Activated T-cell treated with anti-CD3 and anti-CD28 coated beads, Interleukin-2, amount 50 U/mL, for 4 hours (primary cell): Measurements from ENCODE around the gene CNTF. TPM values are rescaled to one million over a fixed set of nuclear protein-coding genes. Genes with fewer than 3 reads are reported as not detected.
A peak's percentile ranks its signal among the peaks of the same experiment; 100 is the strongest.

Experiments used
- ATAC-seq, 2 donors: fragments of 200-7000 bp; cut with Tn5 transposase; one replicate each; pipeline ENCODE4 v1.10.0; 2021
- DNase-seq: peaks from one replicate; pipeline ENCODE4 v3.0.0-alpha.2; 2020
- H3K27me3 Mint-ChIP-seq: one replicate; pipeline ENCODE4 v1.8.0; 2021; ENCODE audit warnings: low read depth, mixed read lengths
- H3K36me3 Mint-ChIP-seq: one replicate; pipeline ENCODE4 v1.8.0; 2022; ENCODE audit warnings: mixed read lengths; ENCODE audit not compliant: insufficient read depth
- H3K4me1 Mint-ChIP-seq: one replicate; pipeline ENCODE4 v1.8.0; 2021; ENCODE audit warnings: low read depth, mixed read lengths
- H3K4me3 Mint-ChIP-seq: one replicate; pipeline ENCODE4 v1.8.0; 2021; ENCODE audit warnings: mild to moderate bottlenecking, moderate library complexity, mixed read lengths
- H3K9me3 Mint-ChIP-seq: one replicate; pipeline ENCODE4 v1.8.0; 2021; ENCODE audit warnings: mixed read lengths
- total RNA-seq, 3 donors: library from RNA; stranded (reverse); gene quantifications; one replicate each; pipeline ENCODE4 v1.2.1, GENCODE V29; 2021

The CNTF gene
- total RNA-seq, 3 donors from 2014 or later = 3.5 to 4.3 (median 3.6) TPM

DNA sequence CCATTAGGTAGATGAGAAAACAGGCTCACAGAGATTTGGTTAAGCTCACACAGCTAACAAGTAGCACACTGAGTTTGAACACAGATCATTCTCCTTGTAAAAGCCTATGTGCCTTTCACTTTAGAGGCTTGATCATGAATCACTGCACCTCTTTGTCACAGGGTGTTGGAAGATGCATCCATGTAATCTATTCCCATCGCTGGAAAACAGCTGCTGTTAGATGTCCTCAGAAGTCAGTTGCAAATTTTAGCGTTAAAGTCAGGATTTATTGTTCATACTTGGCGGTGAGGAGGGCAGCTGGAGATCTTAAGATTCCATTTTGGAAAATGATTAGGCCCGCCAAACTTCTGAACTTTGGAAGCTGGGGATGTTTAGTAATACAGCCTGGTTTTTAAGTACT is 2.6 kb downstream of the CNTF start:
- Mint-ChIP-seq H3K9me3 (no peaks in the 10 kb centered on the region), H3K27me3 (no peaks in the 10 kb centered on the region), H3K36me3 (peaks cover 39% of the 10 kb centered on the region), H3K4me3 (no peak overlapping the region), H3K4me1 (peaks cover 23% of the 10 kb centered on the region)
- no peak for ATAC-seq
- DNase-seq = no peak

DNA sequence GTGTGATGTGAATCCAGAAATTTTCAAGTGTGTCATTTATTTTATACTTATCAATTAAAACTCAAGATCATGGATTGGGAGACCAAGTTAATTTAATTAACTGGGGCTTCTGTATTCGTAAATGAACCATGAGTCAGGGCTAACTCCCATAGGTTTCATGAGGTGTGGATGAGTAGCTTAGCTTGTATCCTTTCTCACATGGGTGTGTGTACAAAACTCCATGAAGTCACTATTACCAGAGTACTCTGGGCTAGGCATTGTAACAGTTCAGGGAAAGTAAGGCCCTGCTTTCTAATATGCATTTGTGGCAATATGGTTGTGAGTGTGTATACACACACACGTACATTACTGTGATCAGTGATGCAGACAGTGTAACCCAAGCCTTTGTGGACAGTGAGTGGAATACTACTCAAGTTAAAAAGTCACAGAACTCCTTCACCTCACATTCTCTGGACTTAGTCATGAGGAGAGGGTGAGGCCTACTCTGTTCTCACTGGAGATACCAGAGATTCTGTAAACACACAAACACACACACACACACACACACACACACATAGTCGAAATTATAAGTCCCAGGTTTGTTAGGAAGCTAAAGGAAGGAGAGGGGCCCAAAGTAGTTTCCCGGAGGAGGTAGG is 3.5 kb downstream of the CNTF start:
- DNase-seq = no peak
- no peaks in the 10 kb centered on the region for H3K27me3 Mint-ChIP-seq
- ATAC-seq = no peak
- H3K9me3 Mint-ChIP-seq = no peaks in the 10 kb centered on the region
- peaks cover 35% of the 10 kb centered on the region for H3K36me3 Mint-ChIP-seq
- H3K4me3 Mint-ChIP-seq = no peak overlapping the region
- H3K4me1 Mint-ChIP-seq = peaks cover 20% of the 10 kb centered on the region

DNA sequence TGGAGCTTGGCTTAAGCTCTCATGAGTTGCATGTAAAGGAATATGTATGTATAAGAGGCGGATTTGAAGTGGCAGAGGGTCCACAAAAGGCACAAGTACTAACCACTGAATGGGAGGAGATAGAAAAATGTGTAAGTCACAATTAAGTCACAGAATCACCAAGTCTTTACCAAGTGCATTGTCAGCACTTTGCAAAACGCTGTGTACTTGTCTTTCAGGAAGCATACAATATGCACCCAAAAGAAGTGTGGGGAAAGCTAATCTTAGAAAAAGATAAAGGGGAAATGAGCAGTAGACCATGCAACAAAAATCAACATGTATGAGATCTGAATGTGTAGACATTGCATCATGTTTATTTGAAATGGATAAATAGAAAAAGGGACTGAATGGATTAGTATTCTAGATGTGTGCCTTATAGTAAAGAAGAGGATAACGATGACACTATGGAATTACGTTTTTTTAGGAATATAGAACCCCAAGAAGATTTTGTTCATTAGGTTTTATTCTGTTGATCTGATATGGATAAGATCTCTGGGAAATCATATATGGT is 4.5 kb downstream of the CNTF start:
- peaks cover 13% of the 10 kb centered on the region for H3K4me1 Mint-ChIP-seq
- no peaks in the 10 kb centered on the region for H3K27me3 Mint-ChIP-seq
- H3K4me3 Mint-ChIP-seq = no peak overlapping the region
- no peaks in the 10 kb centered on the region for H3K9me3 Mint-ChIP-seq
- peaks cover 35% of the 10 kb centered on the region for H3K36me3 Mint-ChIP-seq
- no peak for DNase-seq
- ATAC-seq = no peak

DNA sequence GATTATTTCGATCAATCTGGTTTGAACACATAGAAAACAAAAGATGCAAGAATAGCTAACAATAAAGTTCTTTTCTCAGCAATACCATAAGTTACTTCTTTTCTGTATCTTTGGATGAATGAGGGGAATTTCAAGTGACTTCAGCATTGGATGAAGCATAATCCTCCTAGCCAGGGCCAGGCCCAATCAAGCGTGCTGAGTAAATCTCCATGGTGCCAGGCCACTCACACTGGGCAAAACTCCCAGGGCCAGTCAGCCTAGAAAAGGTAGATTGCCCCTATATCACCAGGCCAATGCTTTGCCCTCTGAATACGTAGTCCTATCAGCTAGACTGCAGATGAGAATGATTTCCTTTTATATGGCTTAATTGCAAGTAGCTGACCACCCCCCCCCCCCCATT is 6.0 kb downstream of the CNTF start:
- DNase-seq = no peak
- no peak for ATAC-seq
- H3K4me1 Mint-ChIP-seq = peaks cover 10% of the 10 kb centered on the region
- peaks cover 23% of the 10 kb centered on the region for H3K36me3 Mint-ChIP-seq
- H3K27me3 Mint-ChIP-seq = no peaks in the 10 kb centered on the region
- H3K9me3 Mint-ChIP-seq = no peaks in the 10 kb centered on the region
- H3K4me3 Mint-ChIP-seq = no peak overlapping the region

DNA sequence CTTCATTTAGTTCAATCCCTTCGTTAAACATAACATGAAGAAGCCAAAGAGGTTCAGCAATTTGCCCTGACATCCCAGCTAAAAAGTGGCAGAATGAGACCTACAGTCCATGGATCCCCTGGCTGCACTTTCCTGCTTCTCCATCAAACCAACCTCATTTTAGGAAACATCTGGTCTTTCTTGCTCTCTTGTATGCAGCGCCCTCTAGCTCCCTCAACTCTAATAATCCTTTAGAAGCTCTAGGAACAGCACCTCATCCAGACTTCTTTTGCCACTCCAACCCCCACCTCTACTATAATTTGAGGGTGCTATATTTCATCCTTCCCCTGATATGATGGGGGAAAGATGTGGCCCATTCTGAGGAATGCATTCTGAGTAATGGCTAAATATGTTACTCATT is 7.4 kb downstream of the CNTF start:
- DNase-seq = no peak
- H3K9me3 Mint-ChIP-seq = no peaks in the 10 kb centered on the region
- H3K4me3 Mint-ChIP-seq = no peak overlapping the region
- no peaks in the 10 kb centered on the region for H3K27me3 Mint-ChIP-seq
- peak; percentile 52 to 61 for ATAC-seq
- peaks cover 11% of the 10 kb centered on the region for H3K36me3 Mint-ChIP-seq
- H3K4me1 Mint-ChIP-seq = peaks cover 10% of the 10 kb centered on the region

DNA sequence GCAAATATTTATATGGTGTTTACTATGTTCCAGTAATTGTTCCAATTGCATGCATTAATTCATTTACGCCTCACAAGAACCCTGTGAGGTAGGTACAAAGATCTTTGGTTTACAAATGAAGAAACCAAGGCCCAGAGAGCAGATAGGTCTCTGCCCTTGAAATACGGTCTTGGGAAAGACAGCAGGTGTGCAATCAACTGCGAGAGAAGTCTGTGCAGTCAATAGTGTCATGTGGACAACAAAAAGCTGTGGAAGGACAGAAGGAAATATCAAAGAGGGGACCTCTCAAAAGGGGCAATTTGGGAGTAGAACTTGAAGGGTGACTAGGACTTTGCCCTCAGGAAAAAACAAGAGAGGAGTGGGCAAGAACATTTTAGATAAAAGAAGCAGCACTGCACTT is 8.9 kb downstream of the CNTF start:
- DNase-seq (no peak), ATAC-seq (no peak)
- Mint-ChIP-seq H3K36me3 (peaks cover 7% of the 10 kb centered on the region), H3K9me3 (no peaks in the 10 kb centered on the region), H3K4me1 (peaks cover 10% of the 10 kb centered on the region), H3K27me3 (no peaks in the 10 kb centered on the region), H3K4me3 (no peak overlapping the region)

DNA sequence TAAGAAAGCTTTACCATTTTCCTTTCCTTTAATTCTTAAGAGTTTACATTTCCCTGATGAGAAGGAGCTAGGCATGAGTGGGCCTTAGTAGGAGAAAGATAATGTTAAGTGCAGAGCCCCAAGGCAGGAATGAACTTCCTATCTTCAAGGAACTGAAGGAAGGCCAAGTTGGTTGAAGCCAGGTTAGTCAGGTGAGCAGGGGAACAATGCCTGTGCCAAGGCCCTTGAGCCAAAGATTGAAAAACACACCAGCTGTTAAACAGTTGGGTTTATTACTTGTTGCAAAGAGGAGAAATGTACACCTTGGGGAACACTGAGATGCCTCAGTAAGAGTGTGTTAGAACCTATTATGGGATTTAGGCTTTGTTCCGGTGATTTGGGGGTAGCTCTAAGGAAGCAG is 10.0 kb downstream of the CNTF start:
- no peak overlapping the region for H3K4me3 Mint-ChIP-seq
- ATAC-seq = no peak
- H3K4me1 Mint-ChIP-seq = peaks cover 7% of the 10 kb centered on the region

DNA sequence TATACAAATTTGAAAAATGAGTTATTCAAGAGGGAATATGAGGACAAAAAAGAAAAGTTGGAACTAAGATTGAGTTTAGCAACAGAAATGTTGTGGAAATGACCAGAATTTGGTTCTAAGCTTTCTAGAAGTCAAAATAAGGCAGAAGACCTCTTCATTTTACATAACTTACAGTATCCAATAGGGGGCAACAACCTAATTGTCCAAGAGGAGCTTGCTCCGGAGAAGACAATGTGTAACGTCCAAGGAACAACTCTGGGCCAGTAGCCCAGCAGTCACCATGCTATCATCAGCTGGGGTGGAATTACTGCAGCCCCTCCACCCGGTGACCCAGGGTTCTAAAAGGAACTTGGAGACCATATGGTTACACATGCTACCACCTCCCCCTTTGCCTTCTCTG is 14.1 kb downstream of the CNTF start:
- no peaks in the 10 kb centered on the region for H3K27me3 Mint-ChIP-seq
- no peak overlapping the region for H3K4me3 Mint-ChIP-seq
- H3K9me3 Mint-ChIP-seq = no peaks in the 10 kb centered on the region
- H3K36me3 Mint-ChIP-seq = no peaks in the 10 kb centered on the region
- no peak for DNase-seq
- ATAC-seq = no peak
- peaks cover 19% of the 10 kb centered on the region for H3K4me1 Mint-ChIP-seq

More for the DNA sequence above, 10.0 kb downstream of the CNTF start:
- no peak for DNase-seq
- H3K36me3 Mint-ChIP-seq = peaks cover 3% of the 10 kb centered on the region
- no peaks in the 10 kb centered on the region for H3K27me3 Mint-ChIP-seq
- H3K9me3 Mint-ChIP-seq = no peaks in the 10 kb centered on the region

DNA sequence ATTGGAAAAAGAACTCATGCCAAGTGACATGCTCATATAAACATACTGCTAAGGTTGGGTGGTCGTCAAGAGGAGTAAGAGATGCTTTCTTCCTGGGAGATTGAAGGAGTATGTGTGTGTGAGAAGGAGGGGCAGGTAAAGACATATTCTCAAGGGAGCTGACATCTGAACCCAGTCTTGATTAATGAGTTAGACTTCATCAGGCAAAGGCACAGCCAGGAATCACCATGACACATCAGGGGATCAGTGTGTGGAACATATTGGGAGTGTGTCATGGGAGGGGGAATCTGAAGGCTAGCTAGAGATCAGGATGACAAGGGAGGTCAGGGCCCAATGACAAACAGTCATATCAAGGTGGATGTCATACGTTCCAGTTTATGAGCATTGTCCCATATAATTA is 14.9 kb downstream of the CNTF start:
- no peaks in the 10 kb centered on the region for H3K9me3 Mint-ChIP-seq
- DNase-seq = no peak
- no peaks in the 10 kb centered on the region for H3K27me3 Mint-ChIP-seq
- no peak overlapping the region for H3K4me3 Mint-ChIP-seq
- no peak for ATAC-seq
- H3K4me1 Mint-ChIP-seq = peaks cover 21% of the 10 kb centered on the region
- H3K36me3 Mint-ChIP-seq = no peaks in the 10 kb centered on the region

DNA sequence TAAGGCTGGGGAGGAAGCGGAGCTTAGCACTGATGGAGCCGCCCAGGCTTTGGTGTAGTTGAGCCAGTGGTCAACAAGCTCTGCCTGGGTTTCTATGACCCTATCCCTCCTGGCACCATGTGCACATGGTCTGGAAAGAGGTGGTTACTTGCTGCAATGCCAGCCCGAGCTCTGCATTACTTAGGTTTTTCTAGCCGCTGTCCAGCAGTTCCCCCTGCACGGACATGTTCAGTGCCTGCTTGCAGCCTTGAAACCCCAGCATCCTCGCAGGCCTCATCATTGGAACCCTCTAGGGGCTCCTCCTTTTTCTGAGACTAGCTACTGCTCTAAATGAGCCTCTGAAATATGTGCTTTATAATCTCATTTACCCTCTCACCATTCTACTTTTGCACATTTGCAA is 16.6 kb downstream of the CNTF start:
- Mint-ChIP-seq H3K4me3 (no peak overlapping the region), H3K4me1 (peaks cover 21% of the 10 kb centered on the region), H3K27me3 (no peaks in the 10 kb centered on the region), H3K9me3 (no peaks in the 10 kb centered on the region), H3K36me3 (no peaks in the 10 kb centered on the region)
- DNase-seq = no peak
- no peak for ATAC-seq

DNA sequence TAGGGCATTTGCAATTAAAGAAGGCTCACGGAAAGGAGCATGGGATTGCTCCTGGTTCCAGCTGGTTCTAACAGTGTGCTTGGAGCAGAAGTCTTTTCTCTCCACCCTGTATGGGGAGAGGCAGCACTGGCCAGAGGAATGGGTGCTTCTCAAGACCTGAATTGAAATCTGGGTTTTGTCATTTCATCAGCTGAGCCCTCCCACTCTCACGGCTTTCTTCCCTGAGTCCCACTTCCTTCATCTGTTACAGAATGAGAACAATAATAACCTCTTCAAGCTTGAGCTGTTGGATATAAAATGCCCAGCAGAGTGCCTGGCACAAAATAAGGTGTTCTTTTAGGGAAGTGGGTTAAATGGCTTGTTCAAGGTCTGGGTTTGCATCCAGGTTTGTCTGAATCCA is 17.2 kb downstream of the CNTF start:
- no peaks in the 10 kb centered on the region for H3K36me3 Mint-ChIP-seq
- ATAC-seq (no peak), DNase-seq (no peak)
- H3K9me3 Mint-ChIP-seq = no peaks in the 10 kb centered on the region
- H3K4me3 Mint-ChIP-seq = no peak overlapping the region
- peaks cover 21% of the 10 kb centered on the region for H3K4me1 Mint-ChIP-seq
- H3K27me3 Mint-ChIP-seq = no peaks in the 10 kb centered on the region

DNA sequence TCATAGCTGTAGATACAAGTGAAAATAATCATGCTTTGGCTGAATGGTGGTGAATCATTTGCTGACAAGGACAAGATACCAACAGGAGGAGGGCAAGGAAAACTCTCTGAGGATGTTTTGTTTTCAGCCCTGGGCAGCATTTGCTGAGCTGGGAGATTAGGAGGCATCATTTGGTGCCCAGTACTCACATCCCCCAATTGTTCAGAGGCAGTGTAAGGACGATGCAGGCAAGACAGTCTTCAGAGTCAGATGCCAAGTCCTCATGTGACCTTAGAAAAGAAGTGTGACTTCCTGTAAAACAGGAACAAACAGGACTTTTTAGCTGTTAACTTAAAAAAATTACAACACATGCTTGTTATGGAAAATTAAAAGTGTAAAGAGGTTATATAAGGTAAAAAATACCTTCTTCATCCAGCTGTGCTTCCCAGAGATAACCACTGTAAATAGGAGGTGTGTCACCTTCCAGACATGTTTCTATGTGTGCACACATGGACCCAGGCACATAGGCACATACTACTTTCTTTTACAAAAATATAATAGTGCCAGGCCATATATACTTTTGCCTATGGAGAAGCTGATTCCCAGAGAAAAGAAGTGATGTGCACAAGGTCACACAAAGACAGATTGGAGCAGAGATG is 18.0 kb downstream of the CNTF start:
- ATAC-seq = peak in 1 of 2 donors; percentile 30
- no peak overlapping the region for H3K4me3 Mint-ChIP-seq
- H3K9me3 Mint-ChIP-seq = no peaks in the 10 kb centered on the region
- no peaks in the 10 kb centered on the region for H3K27me3 Mint-ChIP-seq
- DNase-seq = no peak
- H3K36me3 Mint-ChIP-seq = no peaks in the 10 kb centered on the region
- H3K4me1 Mint-ChIP-seq = peaks cover 21% of the 10 kb centered on the region

DNA sequence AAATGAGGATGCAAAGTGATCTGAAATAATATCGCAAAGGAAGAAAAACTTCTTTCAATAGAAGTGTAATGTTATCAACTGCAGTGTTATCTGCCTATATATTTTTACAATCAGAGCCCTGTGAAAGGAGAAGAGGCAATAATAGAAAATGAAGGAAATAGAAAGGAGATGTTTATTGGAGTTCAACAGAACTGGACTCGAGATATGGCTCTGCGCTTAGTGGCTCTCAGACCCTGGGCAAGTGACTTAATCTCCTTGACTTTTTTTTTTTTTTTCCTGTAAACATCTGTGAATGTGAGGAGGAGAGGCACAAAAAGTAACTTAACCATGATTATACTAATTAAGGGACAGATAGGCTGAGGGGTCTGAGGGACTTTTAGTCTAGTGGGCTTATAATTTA is 18.9 kb downstream of the CNTF start:
- no peaks in the 10 kb centered on the region for H3K27me3 Mint-ChIP-seq
- H3K9me3 Mint-ChIP-seq = peaks cover 2% of the 10 kb centered on the region
- peaks cover 21% of the 10 kb centered on the region for H3K4me1 Mint-ChIP-seq
- no peak overlapping the region for H3K4me3 Mint-ChIP-seq
- H3K36me3 Mint-ChIP-seq = no peaks in the 10 kb centered on the region
- ATAC-seq = no peak
- no peak for DNase-seq

DNA sequence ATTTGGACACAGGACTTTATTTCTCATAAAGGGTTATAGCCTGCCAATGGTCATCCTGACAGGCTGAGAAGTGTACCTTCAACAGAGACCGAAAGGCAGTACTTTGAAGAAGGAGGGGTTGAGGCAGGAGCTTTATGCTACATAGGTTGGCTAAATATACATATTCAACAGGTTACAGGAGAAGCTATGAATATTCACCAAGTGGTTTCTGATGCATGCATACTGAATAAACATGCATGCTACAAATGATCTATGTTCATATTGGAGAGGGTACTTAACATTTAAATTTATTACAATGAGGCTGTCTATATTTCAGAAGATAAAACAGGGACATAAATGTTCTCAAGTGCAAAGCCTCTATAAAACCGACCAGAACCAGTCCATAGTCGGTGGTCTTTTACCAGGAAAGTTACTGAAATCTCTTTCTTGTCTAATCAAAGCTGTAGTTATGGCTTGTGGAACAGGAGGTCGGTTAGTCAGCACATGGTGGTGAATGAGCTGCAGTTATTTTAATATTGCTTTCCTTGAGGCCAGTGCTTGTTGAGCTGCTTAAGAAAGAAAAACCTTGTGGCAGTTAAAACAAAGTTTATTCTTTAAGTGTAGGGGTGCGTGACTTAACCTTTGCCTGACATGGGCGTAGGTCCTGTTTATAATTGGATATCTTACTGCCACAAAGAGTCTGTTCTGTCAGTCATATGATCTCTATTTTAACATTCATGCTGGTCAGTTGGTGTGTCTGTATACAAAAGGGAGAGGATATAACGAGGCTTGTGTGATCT is 19.5 kb downstream of the CNTF start:
- ATAC-seq (no peak), DNase-seq (no peak)
- Mint-ChIP-seq H3K27me3 (no peaks in the 10 kb centered on the region), H3K4me3 (no peak overlapping the region), H3K9me3 (peaks cover 6% of the 10 kb centered on the region), H3K4me1 (peaks cover 21% of the 10 kb centered on the region), H3K36me3 (no peaks in the 10 kb centered on the region)

DNA sequence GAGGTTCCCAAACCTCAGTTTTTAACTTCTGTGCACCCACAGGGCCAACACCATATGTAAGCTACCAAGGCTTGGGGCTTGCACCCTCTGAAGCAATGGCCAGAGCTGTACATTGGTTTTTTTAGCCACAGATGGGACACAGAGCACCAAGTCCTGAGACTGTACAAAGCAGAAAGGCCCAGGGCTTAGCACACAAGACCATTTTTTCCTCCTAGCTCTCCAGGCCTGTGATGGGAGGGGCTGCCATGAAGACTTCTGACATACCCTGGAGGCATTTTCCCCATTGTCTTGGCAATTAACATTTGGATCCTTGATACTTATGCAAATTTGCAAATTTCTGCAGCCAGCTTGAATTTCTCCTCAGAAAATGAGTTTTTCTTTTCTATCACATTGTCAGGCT is 23.4 kb downstream of the CNTF start:
- Mint-ChIP-seq H3K4me1 (peaks cover 9% of the 10 kb centered on the region), H3K27me3 (no peaks in the 10 kb centered on the region), H3K4me3 (no peak overlapping the region), H3K36me3 (no peaks in the 10 kb centered on the region), H3K9me3 (peaks cover 6% of the 10 kb centered on the region)
- DNase-seq = no peak
- no peak for ATAC-seq
